Stimulated activated CD4-positive, alpha-beta T cell treated with anti-CD3 and anti-CD28 coated beads, Interleukin-4, amount 100 ng/mL, for 48 hours (primary cell): Measurements from ENCODE around the gene ABCA13.
A peak's percentile ranks its signal among the peaks of the same experiment; 100 is the strongest.
"Not testable (repeated sequence)": the region's sequence is repeated elsewhere in the genome, so short reads cannot be mapped to it uniquely, and the experiment has no call there.

Experiments
- DNase-seq, 2 donors: peaks; one replicate each; pipeline ENCODE4 v3.0.0-alpha.2; 2020; ENCODE audit warnings: low read depth in 2 of 2

ABCA13 gene

GRCh38 chr7:48171202-48171601 is at the start of gene ABCA13:
TSS of gene ABCA13 (plus strand) at chr7:48171458. CDS start at chr7:48171484, 26 bp downstream.
- no peak for DNase-seq

GRCh38 chr7:48126037-48126436 is 45.2 kb upstream of the ABCA13 start:
- DNase-seq: no peak

- no peak for DNase-seq
Measured at GRCh38 chr7:48130658-48131108, 40.6 kb upstream of the ABCA13 start.

GRCh38 chr7:48132792-48133191 is 38.5 kb upstream of the ABCA13 start:
- no peak for DNase-seq

- no peak for DNase-seq
Measured at GRCh38 chr7:48139459-48139858, 31.8 kb upstream of the ABCA13 start.

GRCh38 chr7:48140001-48140681 is 31.1 kb upstream of the ABCA13 start:
- DNase-seq: no peak

GRCh38 chr7:48141521-48141920 is 29.7 kb upstream of the ABCA13 start:
- no peak for DNase-seq

- DNase-seq: no peak
Measured at GRCh38 chr7:48144291-48144768, 26.9 kb upstream of the ABCA13 start.

- no peak for DNase-seq
Measured at GRCh38 chr7:48147078-48147591, 24.1 kb upstream of the ABCA13 start.

GRCh38 chr7:48147690-48148089 is 23.6 kb upstream of the ABCA13 start:
- DNase-seq: not testable (repeated sequence)

- DNase-seq: no peak
Measured at GRCh38 chr7:48148311-48148710, 22.9 kb upstream of the ABCA13 start.

- no peak for DNase-seq
Measured at GRCh38 chr7:48149058-48149457, 22.2 kb upstream of the ABCA13 start.

- DNase-seq: no peak
Measured at GRCh38 chr7:48150086-48150485, 21.2 kb upstream of the ABCA13 start.

- DNase-seq: peak in 1 of 2 donors; percentile 22
Measured at GRCh38 chr7:48154792-48155413, 16.4 kb upstream of the ABCA13 start.

GRCh38 chr7:48158404-48158803 is 12.9 kb upstream of the ABCA13 start:
- DNase-seq: no peak

GRCh38 chr7:48161407-48162125 is 9.7 kb upstream of the ABCA13 start:
- no peak for DNase-seq

- DNase-seq: no peak
Measured at GRCh38 chr7:48165157-48165556, 6.1 kb upstream of the ABCA13 start.

GRCh38 chr7:48168159-48168558 is 3.1 kb upstream of the ABCA13 start:
- no peak for DNase-seq

- no peak for DNase-seq
Measured at GRCh38 chr7:48170506-48170905, 752 bp upstream of the ABCA13 start.

GRCh38 chr7:48173313-48173712 is 2.1 kb downstream of the ABCA13 start:
- no peak for DNase-seq

- no peak for DNase-seq
Measured at GRCh38 chr7:48173756-48174382, 2.6 kb downstream of the ABCA13 start.

- no peak for DNase-seq
Measured at GRCh38 chr7:48175019-48175418, 3.8 kb downstream of the ABCA13 start.
